GM19395 (cell line): Measurements from ENCODE around the gene PTPN21.
"Not testable (repeated sequence)": the region's sequence is repeated elsewhere in the genome, so short reads cannot be mapped to it uniquely, and the experiment has no call there.

ENCODE experiments used
- ATAC-seq: cut with Tn5 transposase; IDR thresholded peaks from one replicate; pipeline ENCODE4 v1.9.1; 2021; ENCODE audit warnings: mild to moderate bottlenecking, moderate library complexity; ENCODE audit not compliant: unreplicated experiment

PTPN21 gene

DNA sequence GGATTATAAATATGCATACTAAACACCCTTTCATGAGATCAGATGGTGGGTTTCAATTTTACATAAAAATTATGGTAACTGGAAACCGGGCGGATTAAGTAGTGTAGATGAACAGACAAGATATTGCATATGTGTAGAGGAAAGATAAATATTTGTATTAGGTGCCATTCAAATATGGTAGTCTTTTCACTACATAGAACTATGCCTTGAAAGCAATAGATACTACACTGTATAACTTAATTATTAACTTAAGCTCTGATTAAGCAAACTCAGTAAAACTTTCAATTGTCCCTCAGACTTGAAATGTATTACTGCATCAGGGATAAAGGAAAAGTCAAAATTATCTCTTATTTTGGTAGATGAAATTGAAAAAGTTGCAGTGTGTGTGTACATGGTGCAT, 1.9 kb downstream of the PTPN21 start:
- ATAC-seq, result no peak

DNA sequence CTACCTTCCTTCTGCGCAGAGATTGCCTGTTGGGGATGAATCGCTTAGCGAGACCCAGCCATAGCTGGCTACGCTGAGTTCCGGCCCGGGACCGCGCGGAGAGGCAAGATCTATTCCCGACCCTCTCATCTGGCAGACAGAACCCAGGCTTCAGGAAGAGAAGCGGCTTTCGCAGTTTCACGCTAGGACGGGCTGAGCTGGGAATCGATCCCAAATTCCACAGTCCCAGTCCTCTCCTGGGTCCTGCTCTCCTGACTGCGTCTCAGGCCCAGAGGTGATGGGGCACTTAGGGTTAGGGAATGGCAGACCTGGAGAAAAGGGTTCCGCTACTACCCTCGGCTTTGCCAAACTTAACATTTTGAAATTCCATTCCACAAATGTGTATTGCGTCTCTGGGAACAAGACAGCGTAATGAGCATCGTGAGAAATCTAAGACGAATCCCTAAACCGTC, 2.8 kb downstream of the PTPN21 start:
- no peak for ATAC-seq

DNA sequence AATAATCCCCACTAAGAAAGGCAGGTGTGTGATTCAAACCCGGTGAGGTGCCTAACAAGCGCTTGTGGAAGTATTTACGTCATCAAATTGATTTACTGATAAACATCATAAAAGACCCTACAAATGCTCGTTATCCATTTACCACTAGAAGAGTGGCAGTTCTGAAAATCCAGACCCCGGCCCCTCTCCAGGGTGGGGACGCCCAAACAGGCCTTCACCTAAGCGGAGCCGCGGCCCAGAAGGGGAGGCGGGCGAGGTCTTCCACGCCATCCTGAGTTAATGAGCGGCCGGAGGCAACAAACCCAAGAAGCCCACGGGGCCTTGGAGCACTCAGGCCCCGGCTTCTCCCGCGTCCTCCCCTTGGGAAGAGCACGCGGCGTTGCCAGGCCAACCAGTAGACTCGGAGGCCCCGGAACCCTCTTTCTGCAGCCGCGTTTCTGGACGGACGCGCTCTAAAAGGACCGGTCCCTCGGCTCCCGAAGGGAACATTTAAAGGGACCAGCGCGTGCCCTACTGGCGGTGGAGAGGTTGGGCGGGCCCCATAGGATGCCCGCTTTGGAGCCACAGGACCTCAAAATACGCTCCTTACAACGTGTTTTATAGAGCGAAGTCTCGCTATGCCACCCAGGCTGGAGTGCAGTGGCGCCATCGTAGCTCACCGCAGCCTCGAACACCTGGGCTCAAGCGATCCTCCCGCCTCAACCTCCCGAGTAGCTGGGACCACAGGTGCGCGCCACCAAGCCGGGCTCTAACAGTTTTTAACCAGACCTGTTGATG, 3.5 kb downstream of the PTPN21 start:
- peak; percentile 64 for ATAC-seq

DNA sequence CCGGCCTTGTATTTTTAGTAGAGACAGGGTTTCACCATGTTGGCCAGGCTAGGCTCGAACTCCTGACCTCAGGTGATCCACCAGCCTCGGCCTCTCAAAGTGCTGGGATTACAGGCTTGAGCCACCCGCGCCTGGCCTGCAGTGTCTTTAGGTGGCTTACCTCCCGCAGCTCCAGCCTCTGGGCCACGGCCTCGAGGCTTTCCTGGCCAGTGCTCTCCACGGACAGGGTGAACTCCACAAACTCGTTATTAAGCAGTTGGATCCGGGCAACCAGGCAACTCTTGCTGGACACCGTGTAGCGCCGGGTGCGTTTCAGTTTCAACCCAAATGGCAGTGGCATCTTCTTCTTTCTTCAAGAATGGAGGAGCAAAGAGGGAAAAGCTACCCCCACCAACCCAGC, 4.7 kb downstream of the PTPN21 start:
- no peak for ATAC-seq

DNA sequence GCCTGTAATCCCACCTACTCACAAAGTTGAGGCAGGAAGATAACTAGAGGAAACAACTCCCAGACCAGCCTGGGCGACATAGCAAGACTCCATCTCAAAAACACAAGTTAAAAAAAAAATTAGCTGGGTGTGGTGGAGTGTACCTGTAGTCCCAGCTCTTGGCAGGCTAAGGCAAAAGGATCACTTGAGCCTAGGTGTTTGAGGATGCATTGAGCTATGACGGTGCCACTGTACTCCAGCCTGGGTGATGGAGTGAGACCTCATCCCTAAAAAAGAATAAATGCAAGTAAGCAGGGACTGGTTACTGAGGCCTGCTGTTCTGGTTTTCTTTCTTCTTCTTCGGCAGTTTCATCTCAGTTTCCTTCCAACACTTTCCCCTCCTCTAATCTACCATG, 7.4 kb downstream of the PTPN21 start:
- ATAC-seq, result no peak

DNA sequence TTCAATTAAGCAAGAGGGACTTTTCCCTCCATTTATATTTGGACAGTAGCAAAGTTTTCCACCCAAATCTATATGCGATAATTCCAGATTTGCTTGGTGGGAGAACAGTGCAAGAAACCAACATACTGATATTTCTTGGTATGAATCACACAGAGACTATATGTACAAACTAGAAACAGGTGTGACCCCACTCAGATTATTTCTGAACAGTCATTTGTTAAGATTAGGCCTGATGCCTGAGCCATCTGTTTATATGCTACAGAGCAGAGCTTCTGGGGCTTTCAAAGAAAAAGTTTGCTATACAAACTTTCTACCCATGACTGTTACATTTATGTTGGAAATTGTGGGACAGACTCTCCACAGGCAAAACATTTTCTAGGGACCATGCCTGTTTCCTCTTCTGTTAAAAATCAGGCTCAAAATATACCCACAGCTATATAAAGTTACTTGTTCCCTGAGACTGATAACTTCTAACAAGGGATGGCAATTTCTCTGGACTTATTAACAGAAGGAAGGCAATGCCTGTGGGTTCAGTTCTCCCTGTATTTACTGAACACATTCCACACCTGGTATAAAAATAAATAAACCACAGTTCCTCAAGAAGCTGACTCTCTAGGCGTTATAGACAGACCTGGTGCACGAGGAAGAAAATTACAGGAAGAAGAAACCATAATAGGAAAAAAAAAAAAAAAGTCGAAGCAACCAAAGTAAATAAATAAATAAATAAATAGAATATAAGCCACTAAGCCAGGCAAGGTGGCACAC, 8.0 kb downstream of the PTPN21 start:
- ATAC-seq, result no peak

DNA sequence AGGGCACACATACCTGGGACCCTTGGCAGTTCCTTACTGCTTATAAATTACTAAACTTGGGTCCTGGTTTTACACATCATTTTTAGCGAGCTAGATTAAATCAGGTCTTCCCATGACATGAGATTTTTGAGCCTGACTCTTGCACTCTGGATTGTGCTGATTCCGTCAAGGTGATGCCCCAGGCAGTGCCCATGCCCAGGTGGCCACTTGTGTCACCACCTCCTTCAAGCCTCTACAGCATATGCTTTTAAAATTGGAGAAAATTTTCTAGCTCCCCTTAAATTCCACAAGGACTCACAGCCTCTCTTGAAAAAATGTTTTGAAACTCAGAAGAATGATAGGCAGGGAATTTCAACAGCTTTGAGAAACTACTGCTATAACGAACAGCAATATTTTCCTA, 9.6 kb downstream of the PTPN21 start:
- ATAC-seq, result no peak

DNA sequence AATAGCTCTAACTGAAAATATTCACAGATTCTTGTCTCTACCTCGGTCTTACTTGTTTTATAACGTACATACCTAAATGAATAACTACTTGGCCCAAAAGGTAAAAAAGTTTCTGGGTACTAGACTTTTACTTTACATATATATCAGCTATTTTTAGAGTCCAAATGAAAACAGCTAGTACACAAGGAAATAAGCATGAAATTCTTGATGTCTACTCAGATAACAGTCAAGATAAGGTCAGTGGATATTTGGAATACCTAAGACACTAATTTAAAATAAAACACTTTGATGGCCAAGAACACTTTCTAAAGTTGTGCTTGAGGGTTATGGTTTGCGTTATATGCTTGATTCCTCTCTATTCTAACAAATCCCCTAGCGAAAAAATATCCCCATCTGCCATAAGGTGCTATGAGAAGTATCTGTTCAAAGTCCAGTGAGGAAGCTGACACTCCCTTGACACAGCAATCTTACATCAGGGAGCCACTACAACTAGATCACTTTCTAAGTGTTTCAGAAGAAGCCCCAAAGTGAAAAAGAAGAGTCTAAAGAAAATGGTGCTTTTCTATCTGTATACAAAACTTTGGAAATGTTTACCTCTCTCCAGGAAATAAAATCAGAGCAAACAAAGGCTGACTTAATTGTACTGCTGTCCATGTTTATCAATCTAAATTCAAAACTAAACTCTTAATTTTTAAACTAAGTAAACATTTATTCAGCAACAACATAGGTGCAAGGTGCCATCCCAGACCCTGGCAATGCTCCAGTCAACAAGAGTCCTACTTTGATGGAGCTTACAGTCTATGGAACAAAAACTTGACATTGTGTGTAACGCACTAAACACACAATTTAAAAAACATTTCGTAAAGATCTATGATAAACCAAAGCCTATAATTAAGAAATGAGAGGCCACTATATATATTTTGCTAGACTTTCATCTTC, 11.7 kb downstream of the PTPN21 start:
- no peak for ATAC-seq

DNA sequence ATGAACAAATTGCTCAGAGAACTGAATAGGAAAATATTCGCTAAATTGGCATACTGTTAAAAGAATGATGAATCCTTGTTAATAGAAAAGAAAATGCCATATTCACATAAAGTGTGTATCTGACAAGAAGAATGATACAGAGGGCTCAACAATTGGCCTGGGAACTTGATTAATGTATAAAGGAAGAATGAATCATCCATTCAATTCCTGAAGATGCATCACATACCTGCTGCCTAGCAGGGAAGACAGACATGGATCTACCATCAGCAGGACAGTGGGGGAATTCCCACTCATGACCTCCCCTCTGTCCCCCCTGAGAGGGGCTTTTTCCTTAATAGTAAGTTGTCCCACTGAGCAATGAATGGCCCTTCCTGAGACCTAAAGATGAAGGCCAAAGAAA, 13.5 kb downstream of the PTPN21 start:
- no peak for ATAC-seq

DNA sequence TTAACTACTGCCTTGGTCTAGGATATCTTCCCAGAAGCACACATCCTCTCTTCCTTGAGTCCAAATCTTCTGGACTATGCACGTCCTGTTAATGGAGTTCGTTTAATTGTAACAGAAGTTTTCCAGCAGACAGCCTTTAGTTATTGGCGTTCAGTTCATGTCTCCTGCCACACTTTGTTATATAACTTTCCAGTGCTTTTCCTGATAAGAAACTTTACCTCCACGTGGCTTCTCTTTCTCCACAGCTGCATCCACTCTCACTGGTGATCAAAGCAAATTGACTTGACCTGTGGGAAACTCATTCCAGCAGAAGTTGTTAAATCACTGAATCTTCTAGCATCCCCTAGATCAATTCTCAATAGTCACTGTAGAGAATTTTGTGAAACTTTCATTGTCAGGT, 19.0 kb downstream of the PTPN21 start:
- no peak for ATAC-seq

DNA sequence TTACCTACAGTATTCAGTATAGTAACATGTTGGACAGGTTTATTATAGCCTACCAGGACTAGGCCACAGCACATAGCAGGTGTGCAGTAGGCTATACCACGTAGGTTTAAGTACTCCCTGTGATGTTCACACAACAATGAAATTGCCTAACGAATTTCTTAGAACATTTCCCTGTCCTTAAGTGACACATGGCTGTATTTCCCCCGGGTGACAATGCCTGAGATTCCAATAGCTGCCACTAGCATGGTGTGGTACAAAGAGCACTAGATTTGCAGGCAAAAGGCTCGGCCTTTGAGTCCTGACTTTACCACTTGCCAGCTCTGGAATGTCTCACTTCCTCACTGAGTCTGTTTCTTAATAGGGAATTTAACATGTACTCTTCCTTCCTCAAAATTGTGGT, 19.7 kb downstream of the PTPN21 start:
- peak; percentile 56 for ATAC-seq

DNA sequence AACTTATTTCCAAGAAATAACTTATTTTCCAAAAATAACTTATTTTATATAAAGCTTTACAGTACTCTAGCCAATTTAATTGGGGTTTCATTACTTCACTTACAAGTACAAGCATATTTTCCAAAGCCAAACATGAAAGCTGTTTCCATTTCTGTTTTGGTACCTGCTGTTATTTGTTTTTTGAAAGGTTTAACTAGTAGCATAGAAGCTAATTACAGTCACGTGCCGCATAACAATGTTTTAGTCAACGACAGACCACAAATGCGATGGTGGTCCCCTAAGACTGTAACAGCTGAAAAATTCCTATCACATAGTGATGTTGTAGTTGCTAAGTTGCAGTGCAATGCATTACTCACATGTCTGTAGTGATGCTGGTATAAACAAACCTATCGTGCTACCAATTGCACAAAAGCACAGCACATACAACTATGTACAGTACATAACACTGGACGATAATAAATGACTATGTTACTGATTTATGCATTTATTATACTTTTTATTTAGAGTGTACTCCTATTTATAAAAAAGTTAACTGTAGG, 21.7 kb downstream of the PTPN21 start:
- no peak for ATAC-seq

DNA sequence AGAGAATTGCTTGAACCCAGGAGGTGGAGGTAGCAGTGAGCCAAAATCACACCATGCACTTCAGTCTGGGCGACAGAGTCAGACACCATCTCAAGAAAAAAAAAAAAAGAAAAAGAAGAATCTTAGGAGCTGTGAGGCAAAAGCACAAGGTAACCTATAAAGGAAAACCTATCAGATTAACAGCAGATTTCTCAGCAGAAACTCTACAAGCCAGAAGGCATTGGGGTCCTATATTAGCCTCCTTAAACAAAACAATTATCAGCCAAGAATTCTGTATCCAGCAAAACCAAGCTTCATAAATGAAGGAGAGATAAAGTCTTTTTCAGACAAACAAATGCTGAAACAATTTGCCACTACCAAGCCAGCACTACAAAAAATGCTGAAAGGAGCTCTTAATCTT, 24.9 kb downstream of the PTPN21 start:
- not testable (repeated sequence) for ATAC-seq

DNA sequence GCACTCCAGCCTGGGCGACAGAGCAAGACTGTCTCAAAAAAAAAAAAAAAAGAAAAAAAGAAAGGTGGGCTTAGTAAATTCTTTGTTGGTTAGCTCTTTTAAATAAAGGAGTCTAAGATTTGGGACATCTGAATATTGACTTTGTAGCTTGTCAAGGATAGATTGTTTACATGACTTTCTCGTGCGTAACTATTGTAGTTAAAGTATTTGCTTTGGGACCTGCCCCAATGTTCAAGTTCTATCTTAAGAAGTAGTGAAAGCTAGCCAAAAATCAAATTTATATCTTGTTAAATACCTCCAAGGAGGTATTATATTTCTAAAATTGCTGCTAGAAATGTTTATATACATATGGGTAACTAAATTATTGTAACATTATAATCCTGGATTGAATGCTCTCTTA, 32.4 kb downstream of the PTPN21 start:
- ATAC-seq, result no peak

DNA sequence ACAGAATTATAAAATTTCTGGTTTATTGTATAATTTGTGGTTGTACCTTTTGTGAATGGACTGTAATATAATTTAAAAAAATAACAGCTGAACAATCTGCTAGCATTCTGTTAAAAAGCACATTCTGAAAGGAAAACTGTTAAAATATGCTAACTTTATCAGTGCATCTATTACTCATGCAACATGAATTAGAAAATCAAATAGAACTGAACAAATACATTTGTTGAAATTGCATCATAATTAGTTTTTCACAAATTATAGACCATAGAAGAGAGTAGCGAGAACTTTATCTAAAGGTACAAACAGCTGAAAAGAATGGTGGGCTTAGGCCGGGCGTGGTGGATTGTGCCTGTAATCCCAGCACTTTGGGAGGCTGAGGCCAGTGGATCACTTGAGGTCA, 33.0 kb downstream of the PTPN21 start:
- ATAC-seq, result no peak

DNA sequence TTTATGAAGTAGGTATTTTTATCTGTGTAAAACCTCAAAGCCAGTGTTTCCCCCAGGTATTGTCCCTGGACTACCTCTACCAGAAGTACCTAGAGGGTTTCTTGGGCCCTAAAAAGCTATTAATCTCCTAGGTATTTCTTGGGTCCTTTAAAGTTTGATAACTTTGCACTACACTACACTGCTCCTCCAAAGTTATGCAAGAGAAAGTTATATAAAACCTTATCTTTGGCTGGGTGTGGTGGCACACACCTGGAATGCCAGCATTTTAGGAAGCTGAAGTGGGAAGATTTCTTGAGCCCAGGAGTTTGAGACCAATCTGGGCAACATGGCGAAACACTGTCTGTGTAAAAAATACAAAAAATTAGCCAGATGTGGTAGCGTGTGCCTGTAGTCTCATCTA, 34.9 kb downstream of the PTPN21 start:
- no peak for ATAC-seq

DNA sequence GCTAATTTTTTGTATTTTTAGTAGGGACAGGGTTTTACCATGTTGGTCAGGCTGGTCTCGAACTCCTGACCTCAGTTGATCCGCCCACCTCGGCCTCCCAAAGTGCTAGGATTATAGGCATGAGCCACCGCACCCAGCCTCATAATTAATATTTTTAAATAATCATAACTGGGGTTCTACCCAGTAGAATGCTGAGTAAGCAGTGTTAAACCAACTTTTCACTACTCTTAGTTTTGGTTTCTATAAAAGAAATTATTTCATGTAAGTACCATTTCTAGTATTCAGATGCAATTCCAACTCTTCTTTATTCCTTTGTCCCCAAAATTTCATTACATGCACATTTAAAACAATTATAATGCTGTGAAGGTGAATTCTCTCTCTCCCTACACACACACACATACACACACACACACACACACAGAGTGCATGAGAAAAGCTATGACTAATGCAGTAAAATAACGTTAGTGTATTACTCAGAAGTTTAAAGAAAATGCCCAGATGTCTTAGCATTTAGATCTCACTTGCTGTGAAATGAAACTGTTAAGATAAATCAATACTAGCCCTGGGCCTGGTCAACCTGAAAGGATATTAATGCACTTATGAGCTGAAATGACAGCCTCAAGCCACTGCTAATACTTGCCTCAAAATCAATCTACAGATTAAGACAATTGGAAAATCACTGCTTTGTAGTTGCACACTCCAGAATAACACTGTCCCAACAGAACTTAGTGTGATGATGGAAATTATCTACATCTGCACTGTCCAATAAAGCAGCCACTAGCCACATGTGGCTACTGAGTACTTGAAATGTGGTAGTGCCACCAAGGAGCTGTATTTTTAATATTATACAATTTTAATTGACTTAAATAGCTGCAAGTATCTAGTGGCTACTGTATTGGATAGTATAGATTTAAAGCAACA, 36.0 kb downstream of the PTPN21 start:
- no peak for ATAC-seq

DNA sequence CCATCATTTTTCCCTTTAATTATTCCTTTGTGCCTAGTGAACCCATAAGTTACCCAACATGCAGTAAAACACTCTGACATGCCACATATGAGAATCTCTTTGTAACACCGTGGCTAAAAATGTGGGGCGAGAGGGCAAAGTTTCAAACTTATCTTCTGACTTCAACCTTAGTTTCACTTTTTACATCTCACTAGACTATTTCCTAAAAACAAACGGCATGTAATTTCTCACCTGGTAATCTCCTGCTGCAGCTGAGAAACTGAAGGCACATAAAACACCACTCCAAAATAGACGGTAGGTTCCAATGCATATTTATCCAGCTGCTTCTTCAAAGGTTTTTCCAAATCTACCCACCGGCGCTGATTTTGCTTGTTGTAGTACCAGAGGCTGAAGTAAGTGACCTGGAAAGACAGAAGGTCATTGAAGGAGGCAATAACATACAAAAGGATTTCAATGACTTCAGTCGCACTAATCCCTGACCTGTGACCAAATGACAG, 37.9 kb downstream of the PTPN21 start:
- no peak for ATAC-seq

DNA sequence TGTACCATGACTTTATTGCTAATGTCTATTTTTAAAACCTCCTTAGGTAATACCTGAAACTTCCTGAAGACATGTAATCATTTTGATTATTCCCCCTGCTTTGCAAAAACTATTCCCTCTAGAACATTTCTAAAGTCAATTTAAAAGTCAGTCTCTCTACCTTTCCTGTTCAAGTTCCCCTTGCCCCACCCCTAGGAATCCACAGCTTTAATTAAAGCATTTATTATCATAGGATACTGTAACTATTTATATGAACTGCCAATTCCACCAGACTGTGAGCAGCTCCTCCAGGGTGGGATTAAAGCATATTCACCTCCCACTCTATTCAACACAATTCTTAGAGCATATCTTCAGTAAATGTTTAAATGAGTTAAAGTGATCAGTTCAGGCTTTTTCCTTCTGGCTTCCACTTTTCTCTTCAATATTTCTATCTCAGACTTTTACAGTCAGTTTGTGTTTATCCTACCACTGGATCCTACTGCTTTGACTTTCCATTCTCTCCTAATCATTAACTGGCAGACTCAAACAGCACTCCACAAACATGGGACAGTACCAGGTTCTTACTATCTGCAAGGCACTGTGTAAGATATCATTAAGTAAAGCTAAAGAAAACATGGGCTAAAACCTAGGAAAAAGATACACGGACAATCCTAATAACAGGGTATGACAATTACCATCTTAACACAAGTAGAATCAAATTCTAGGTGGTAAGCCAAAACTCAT, 39.1 kb downstream of the PTPN21 start:
- no peak for ATAC-seq
